AG10803 (cell line): ENCODE results near the gene CDH11.
A peak's percentile ranks its signal among the peaks of the same experiment; 100 is the strongest.

ENCODE experiments used
- DNase-seq: peaks from one replicate; pipeline ENCODE4 v3.0.0; 2010; ENCODE audit warnings: low read depth
- H3K4me3 ChIP-seq: 2 replicates; pipeline ENCODE4 v1.5.1; 2011; ENCODE audit warnings: mild to moderate bottlenecking, low read length, control low read depth
- TF ChIP-seq, protein P1 (sequence below): conservative IDR thresholded peaks from 2 replicates; pipeline ENCODE4 v1.5.1; 2011; ENCODE audit warnings: mild to moderate bottlenecking, low read length, control low read depth, inconsistent platforms

CDH11 gene

DNA sequence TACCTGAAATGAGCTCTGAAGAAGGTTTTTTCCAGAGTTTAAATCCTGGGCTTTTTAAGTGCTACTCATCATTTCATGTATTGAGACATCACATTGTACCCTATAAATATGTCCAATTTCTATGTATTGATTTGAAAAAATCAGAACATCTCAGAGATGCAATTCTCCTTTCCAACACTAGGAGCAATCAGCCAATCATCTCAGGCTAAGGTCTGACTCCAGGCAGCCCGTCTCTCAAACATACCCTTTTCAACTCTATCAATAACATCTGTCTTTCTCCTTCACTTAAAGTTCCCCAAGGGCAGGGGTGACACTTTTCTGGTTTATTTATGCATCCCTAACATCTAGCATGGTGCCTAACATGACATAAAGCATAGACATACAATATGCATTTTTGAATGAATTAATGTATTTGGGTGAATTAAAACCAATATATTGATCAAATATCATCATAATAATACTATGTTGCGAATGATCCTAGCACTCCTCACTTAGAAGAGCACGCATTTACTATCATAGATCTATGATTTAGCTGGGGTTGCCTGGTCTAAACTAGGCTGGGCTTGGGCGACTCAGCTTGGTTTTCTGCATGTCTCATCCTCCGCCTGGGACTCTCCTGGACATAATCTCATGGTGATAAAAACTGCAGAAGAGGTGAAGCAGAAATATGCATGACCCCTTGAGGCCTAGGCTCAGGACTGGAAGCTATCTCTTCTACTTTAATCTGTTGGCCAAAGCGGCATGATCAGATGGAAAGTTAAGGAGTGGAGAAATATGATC lies 5.2 kb upstream of the CDH11 start:
- TF ChIP-seq, protein P1, sequence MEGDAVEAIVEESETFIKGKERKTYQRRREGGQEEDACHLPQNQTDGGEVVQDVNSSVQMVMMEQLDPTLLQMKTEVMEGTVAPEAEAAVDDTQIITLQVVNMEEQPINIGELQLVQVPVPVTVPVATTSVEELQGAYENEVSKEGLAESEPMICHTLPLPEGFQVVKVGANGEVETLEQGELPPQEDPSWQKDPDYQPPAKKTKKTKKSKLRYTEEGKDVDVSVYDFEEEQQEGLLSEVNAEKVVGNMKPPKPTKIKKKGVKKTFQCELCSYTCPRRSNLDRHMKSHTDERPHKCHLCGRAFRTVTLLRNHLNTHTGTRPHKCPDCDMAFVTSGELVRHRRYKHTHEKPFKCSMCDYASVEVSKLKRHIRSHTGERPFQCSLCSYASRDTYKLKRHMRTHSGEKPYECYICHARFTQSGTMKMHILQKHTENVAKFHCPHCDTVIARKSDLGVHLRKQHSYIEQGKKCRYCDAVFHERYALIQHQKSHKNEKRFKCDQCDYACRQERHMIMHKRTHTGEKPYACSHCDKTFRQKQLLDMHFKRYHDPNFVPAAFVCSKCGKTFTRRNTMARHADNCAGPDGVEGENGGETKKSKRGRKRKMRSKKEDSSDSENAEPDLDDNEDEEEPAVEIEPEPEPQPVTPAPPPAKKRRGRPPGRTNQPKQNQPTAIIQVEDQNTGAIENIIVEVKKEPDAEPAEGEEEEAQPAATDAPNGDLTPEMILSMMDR: peak; percentile 30; the same call in 1 of the 2 replicates
- no peak overlapping the region for H3K4me3 ChIP-seq
- no peak for DNase-seq

DNA sequence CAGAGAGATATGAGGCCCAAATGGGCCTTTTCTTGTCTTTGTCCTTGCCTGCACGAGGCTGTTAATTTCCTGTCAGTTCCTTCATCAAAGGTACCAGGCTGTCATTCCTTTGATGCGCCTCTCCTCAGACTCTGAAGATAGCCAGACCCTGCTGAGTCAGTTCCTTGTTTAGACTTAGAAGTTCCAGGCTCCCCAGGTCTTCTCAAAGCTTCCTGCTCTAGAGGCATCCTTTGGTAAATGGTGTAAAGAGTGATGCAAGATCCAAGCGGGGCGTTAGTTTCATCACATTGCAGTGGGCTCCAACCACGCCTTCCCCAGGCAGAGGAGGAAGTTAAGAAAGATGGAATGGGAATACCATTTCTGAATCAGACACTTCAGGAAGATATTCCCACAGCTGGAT lies 4.0 kb upstream of the CDH11 start:
- peak overlapping the region; percentile 20 for H3K4me3 ChIP-seq
- DNase-seq: peak; percentile 38
- TF ChIP-seq, protein P1: no peak

DNA sequence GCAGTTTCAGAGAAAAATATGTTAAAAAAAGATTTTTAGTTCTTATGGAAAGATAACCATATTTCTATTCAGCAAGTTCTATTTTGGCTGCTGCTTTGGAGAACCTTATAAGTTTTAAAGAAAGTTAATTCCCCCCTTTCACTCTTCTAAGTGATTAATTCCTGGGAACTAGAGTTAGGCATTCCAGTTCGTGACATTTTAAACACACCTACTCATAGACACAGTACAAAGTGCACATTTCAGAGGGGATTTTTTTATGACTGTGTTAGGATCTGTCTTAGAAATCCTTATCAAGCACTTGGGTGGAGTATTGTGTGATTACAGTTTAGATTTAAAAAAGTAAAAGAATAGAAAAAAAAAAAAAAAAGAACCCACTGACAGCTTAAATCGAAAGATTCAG lies 3.5 kb upstream of the CDH11 start:
- H3K4me3 ChIP-seq: peak overlapping the region; percentile 81
- TF ChIP-seq, protein P1: no peak
- DNase-seq: no peak

DNA sequence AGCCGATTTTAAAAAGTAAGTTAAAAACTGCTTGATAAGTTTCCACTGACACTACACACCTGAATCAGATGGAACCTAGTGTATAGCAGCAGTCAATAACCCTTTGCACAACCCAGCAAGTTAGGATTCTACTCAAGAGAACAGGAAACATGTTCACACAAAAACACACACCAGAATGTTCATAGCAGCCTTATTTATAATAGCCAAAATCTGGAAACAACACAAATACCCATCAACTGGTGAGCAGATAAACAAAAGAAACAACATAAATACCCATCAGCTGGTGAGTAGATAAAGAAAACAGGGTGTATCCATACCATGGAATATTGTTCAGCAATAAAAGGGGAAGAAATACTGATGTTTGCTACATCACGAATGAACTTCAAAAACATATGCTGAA lies 2.7 kb upstream of the CDH11 start:
- TF ChIP-seq, protein P1: no peak
- DNase-seq: no peak
- peak overlapping the region; percentile 81 for H3K4me3 ChIP-seq

DNA sequence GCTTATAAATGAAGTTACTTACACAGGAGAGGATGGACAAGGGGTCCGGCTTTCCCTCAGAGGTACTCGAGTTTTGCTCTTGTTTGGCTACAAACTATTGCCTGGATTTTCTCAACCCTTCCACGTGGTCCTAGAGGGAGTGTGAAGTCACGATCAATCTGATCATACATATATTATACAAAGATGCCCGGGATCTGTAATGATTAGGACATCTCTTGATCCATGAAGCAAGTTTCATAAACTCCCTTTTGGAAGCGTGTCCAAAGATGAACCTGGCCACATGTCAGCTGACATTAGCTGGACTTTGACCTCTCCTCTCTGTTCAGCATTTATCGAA lies 2.3 kb upstream of the CDH11 start:
- H3K4me3 ChIP-seq: peak overlapping the region; percentile 81
- no peak for DNase-seq
- TF ChIP-seq, protein P1: no peak

DNA sequence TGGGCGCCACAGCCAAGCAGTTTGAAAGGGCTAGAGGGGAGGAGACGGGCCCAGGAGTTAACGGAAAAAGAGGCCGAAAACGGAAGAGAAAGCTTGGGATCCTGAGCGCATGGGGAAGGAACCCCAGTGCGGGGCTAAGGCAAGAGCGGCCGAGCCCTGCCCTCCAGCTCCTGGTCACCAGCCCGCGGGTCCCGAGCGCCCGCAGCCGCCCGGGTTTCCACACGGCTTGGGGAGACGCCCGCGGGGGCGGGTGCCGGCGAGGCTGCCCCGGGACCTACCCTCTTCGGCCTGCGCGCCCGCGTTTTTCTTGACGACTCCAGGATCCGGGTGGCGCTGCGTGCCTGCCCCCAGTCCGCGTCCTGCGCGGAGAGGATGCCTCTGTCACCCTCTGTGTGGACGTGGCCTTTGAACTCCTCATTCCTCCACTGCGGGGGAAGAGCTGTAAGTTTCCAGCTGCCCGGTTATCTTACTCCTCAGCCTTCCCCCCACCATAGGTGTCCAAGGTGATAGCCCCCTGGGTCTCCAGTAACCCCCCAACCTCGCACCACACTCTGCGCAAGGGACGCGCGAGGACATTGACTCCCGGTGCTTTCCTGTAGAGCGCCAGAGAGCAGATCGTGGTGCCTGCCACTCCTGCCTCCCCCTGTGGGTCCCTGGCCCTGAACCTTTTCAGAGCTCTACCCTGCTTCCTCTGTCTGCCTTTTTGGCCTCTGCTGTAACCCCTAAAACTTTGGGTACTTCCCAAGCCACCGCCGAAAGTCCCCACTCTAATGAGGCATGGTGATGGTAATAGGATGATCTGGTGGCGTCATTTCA lies 1.7 kb upstream of the CDH11 start:
- peak overlapping the region; percentile 81 for H3K4me3 ChIP-seq
- DNase-seq: peak; percentile 40

More for the DNA sequence above, 1.7 kb upstream of the CDH11 start:
- TF ChIP-seq, protein P1: peak; percentile 22; the same call in 1 of the 2 replicates
